Endothelial cell of umbilical vein (primary cell): ENCODE data around the gene HMG20B. TPM values are rescaled to one million over a fixed set of nuclear protein-coding genes. Genes with fewer than 3 reads are reported as not detected.
A peak's percentile ranks its signal among the peaks of the same experiment; 100 is the strongest.

Experiments
- BruUV-seq: library from RNA; stranded (reverse); fragments of 400-500 nt; replicated peaks from 2 replicates; lab custom pipeline; 2021; lab: Mats Ljungman, UMichigan
- CTCF ChIA-PET: fragments of 300-600, 350-600 bp; sonication (Branson Sonifier 250); formaldehyde crosslinking; loops from one replicate; lab custom pipeline; 2021; ENCODE audit warnings: antibody characterized with exemption, inconsistent platforms; lab: Charles Lee
- POLR2A ChIA-PET: fragments of 300-600, 350-600 bp; sonication (Branson Sonifier 250); formaldehyde crosslinking; loops from one replicate; lab custom pipeline; 2021; ENCODE audit warnings: antibody characterized with exemption, inconsistent platforms; lab: Charles Lee
- DNase-seq: peaks from one replicate; pipeline ENCODE4 v3.0.0-alpha.2; 2011; ENCODE audit warnings: low read depth, low spot score
- FAIRE-seq: peaks from 2 replicates; lab custom pipeline; 2011; peaks lifted over from hg19 to GRCh38; lab: Jason Lieb, UNC
- H2AFZ ChIP-seq: 2 replicates; pipeline ENCODE4 v1.6.0; 2012; ENCODE audit warnings: low read depth, low read length, control low read depth, inconsistent platforms
- H3K27ac ChIP-seq: 2 replicates; pipeline ENCODE4 v1.5.1; 2011; ENCODE audit warnings: low read depth, mild to moderate bottlenecking, control low read depth, low read length, moderate library complexity; ENCODE audit not compliant: insufficient read depth
- H3K27me3 ChIP-seq, 2 experiments: 2 replicates each; pipeline versions ENCODE4 v1.6.0 to v1.6.1; 2011; ENCODE audit warnings: low read length in 2 of 2, mixed read lengths in 1 of 2; ENCODE audit not compliant: control insufficient read depth in 2 of 2, insufficient read depth in 2 of 2
- H3K36me3 ChIP-seq, 2 experiments: 2 replicates in 1 of 2; 3 replicates in 1 of 2; pipeline ENCODE4 v1.5.1; 2011; ENCODE audit warnings: low read length in 2 of 2, mild to moderate bottlenecking in 1 of 2, moderate library complexity in 1 of 2; ENCODE audit not compliant: control insufficient read depth in 2 of 2, insufficient read depth in 2 of 2; ENCODE audit errors: extremely low read depth in 1 of 2
- H3K4me1 ChIP-seq: 3 replicates; pipeline ENCODE4 v1.5.1; 2011; ENCODE audit warnings: mild to moderate bottlenecking, low read length; ENCODE audit not compliant: control insufficient read depth, insufficient read depth; ENCODE audit errors: extremely low read depth
- H3K4me2 ChIP-seq: 2 replicates; pipeline ENCODE4 v1.6.1; 2011; ENCODE audit warnings: low read length, control low read depth, mixed read lengths; ENCODE audit not compliant: insufficient read depth
- H3K4me3 ChIP-seq, 3 experiments: fragments of 200-600 bp in 1 of 3; sonication (generic), shearing (Covaris generic) in 1 of 3; replicated peaks in 1 of 3; 2 replicates each; pipeline ENCODE4 v1.5.1; 2011 to 2016; ENCODE audit warnings: control low read depth in 3 of 3, low read length in 3 of 3, mild to moderate bottlenecking in 2 of 3, inconsistent platforms in 1 of 3, low read depth in 1 of 3, moderate library complexity in 1 of 3; ENCODE audit not compliant: insufficient read depth in 1 of 3
- H3K79me2 ChIP-seq: 2 replicates; pipeline ENCODE4 v1.6.0; 2012; ENCODE audit warnings: low read length, inconsistent platforms; ENCODE audit not compliant: control insufficient read depth, insufficient read depth
- H3K9ac ChIP-seq: replicated peaks from 2 replicates; pipeline ENCODE3; 2011; ENCODE audit warnings: low read length, control low read depth; ENCODE audit not compliant: insufficient read depth; ENCODE audit errors: extremely low read depth
- H3K9me1 ChIP-seq: replicated peaks from 3 replicates; pipeline ENCODE4 v1.6.0; 2011; ENCODE audit warnings: mild to moderate bottlenecking, low read length; ENCODE audit not compliant: control insufficient read depth, insufficient read depth; ENCODE audit errors: extremely low read depth
- H3K9me3 ChIP-seq: replicated peaks from 2 replicates; pipeline ENCODE4 v1.5.1; 2012; ENCODE audit warnings: low read length, inconsistent platforms; ENCODE audit not compliant: control insufficient read depth, insufficient read depth
- H4K20me1 ChIP-seq: replicated peaks from 2 replicates; pipeline ENCODE3; 2011; ENCODE audit warnings: mild to moderate bottlenecking, low read length; ENCODE audit not compliant: control insufficient read depth, insufficient read depth; ENCODE audit errors: extremely low read depth
- EZH2 ChIP-seq: IDR thresholded peaks from 2 replicates; pipeline ENCODE4 v1.6.1; 2012; ENCODE audit warnings: borderline replicate concordance, low read depth, mild to moderate bottlenecking, moderate library complexity, low read length, inconsistent platforms; ENCODE audit not compliant: severe bottlenecking
- FOS ChIP-seq: IDR thresholded peaks from 2 replicates; pipeline ENCODE4 v1.6.1; 2011; ENCODE audit warnings: mild to moderate bottlenecking, low read length, moderate library complexity, borderline replicate concordance; ENCODE audit not compliant: insufficient read depth
- GATA2 ChIP-seq: IDR thresholded peaks from 2 replicates; pipeline ENCODE4 v1.7.0; 2011; ENCODE audit warnings: low read depth, mild to moderate bottlenecking, moderate library complexity, mixed read lengths, low read length; ENCODE audit not compliant: insufficient read length, insufficient read depth
- MYC ChIP-seq: IDR thresholded peaks from one replicate; pipeline ENCODE4 v1.6.1; 2011; ENCODE audit warnings: mild to moderate bottlenecking, low read depth, low read length
- POLR2A ChIP-seq: IDR thresholded peaks from 2 replicates; pipeline ENCODE4 v1.6.1; 2012; ENCODE audit warnings: low read depth, mild to moderate bottlenecking, control low read depth, low read length
- POLR2AphosphoS5 ChIP-seq: IDR thresholded peaks from 2 replicates; pipeline ENCODE4 v1.6.1; 2012; ENCODE audit warnings: low read depth, mild to moderate bottlenecking, control low read depth, low read length, moderate library complexity; ENCODE audit not compliant: insufficient read depth
- dilution Hi-C: fragments of 300-500 bp; cut with MboI; formaldehyde crosslinking; loops from one replicate; pipeline ENCODE4 v1.15.0; 2019; ENCODE audit warnings: low sequenced_read_pairs; ENCODE audit not compliant: extremely low pct_ligation_motif_present
- intact Hi-C: fragments of 100-400 bp; cut with micrococcal nuclease; formaldehyde crosslinking; loops from one replicate; pipeline ENCODE4 v1.10.0; 2022
- polyA plus RNA-seq, 4 experiments: library from polyadenylated mRNA; depleted of rRNA in 3 of 4; stranded (reverse) in 3 of 4; unstranded in 1 of 4; fragments of >200 nt; gene quantifications; 2 replicates each; pipeline versions ENCODE4 v1.2.1 to v1.2.3, GENCODE V29; 2011 to 2012; ENCODE audit warnings: missing spikeins in 1 of 4
- total RNA-seq: library from RNA; stranded (reverse); gene quantifications from 2 replicates; pipeline ENCODE4 v1.2.3, GENCODE V29; 2021
- TF ChIP-seq, protein P1 (sequence below): IDR thresholded peaks from 2 replicates; pipeline ENCODE4 v1.6.1; 2011; ENCODE audit not compliant: insufficient read depth, insufficient read length
- TF ChIP-seq, protein P2 (sequence below), 2 donors: IDR thresholded peaks; 1 replicate in 1 of 2; 2 replicates in 1 of 2; pipeline ENCODE4 v1.5.1; 2011; ENCODE audit warnings: low read length in 2 of 2, mild to moderate bottlenecking in 2 of 2, moderate library complexity in 2 of 2, control low read depth in 1 of 2, inconsistent platforms in 1 of 2, low read depth in 1 of 2; ENCODE audit not compliant: insufficient read depth in 1 of 2; ENCODE audit errors: extremely low read depth in 1 of 2

HMG20B gene
- total and polyA plus RNA-seq, 2 donors (not counting 3 experiments of a cell fraction or from before 2014, with no cell fraction given), result 53.2 to 98.2 TPM

DNA sequence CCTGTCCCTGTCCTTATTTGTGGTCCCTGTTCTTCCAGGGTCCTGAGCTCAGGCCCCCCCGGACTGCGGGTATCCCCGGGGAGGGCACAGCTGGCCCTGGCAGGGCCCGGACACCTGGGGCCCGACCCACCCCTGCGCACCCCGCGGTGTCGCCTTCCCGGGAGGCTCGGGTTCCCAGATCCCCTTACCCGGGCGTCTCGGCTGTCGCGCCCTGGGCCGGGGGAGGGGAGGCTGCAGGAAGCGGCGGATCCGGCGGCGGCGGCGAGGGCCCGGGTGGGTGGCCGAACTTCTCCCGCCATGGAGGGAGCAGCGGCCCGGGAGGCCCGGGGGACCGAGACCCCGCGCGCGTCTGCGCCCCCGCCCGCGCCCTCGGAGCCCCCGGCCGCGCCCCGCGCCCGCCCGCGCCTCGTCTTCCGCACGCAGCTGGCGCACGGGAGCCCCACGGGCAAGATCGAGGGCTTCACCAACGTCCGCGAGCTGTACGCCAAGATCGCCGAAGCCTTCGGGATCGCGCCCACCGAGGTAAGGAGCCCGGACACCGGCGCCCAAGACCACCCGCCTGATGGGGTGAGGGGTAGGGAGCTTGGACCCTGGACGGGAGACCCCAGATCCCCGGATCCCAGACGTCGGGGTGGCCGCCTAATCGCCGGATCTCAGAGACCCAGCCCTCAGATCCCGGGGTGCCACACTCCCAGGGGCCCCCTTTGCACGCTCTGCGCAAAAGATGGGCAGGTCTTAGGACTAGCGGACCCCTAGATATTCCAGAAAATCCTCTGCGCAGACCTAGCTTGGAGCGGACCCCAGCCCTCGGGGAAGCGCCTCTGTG, 12.8 kb downstream of the HMG20B start, which contains the start of gene GIPC3:
GIPC3 (plus strand) TSS at position 178 of the 826 bp plus-strand sequence; CDS start at position 298, 120 bp downstream.
- DNase-seq (no peak), FAIRE-seq (no peak)
- Histone ChIP-seq H3K27ac (no peak within 1 kb of the TSS), H3K9ac (peak within 1 kb of the TSS; percentile 47), H4K20me1 (no peaks in the 10 kb centered on the region), H3K36me3 (no peaks in the 10 kb centered on the region), H3K4me3 (peak within 1 kb of the TSS; percentile 16 to 40 (median 25)), H3K9me1 (no peaks in the 10 kb centered on the region), H3K79me2 (no peaks in the 10 kb centered on the region), H2AFZ (peak within 1 kb of the TSS; percentile 94), H3K4me1 (peaks cover 7% of the 10 kb centered on the region), H3K4me2 (peak within 1 kb of the TSS; percentile 70), H3K27me3 (no peaks in the 10 kb centered on the region), H3K9me3 (no peaks in the 10 kb centered on the region)
- no TSS peak for BruUV-seq
- intact Hi-C loops, result loop anchor here (1.0 to 2.0 kb wide), 2 partner anchors 21 to 33 kb away; partner anchors contain the start of gene TBXA2R
- CTCF ChIA-PET, result interaction anchor here (0.6 to 4.1 kb wide), 12 partner anchors 9 to 1637 kb away, joined by 3 to 22 read pairs (median 6); partner anchors contain the start of gene MFSD12
- no peak for TF ChIP-seq EZH2
- TF ChIP-seq, protein P1, sequence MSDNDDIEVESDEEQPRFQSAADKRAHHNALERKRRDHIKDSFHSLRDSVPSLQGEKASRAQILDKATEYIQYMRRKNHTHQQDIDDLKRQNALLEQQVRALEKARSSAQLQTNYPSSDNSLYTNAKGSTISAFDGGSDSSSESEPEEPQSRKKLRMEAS, result no peak
- TF ChIP-seq POLR2A, result no peak
- no peak for TF ChIP-seq MYC
- TF ChIP-seq, protein P2, sequence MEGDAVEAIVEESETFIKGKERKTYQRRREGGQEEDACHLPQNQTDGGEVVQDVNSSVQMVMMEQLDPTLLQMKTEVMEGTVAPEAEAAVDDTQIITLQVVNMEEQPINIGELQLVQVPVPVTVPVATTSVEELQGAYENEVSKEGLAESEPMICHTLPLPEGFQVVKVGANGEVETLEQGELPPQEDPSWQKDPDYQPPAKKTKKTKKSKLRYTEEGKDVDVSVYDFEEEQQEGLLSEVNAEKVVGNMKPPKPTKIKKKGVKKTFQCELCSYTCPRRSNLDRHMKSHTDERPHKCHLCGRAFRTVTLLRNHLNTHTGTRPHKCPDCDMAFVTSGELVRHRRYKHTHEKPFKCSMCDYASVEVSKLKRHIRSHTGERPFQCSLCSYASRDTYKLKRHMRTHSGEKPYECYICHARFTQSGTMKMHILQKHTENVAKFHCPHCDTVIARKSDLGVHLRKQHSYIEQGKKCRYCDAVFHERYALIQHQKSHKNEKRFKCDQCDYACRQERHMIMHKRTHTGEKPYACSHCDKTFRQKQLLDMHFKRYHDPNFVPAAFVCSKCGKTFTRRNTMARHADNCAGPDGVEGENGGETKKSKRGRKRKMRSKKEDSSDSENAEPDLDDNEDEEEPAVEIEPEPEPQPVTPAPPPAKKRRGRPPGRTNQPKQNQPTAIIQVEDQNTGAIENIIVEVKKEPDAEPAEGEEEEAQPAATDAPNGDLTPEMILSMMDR (IDR thresholded peaks at IDR 0.05; ENCODE audit: extremely low read depth in 1 of 2, insufficient read depth in 1 of 2, low read depth in 1 of 2, low read length in 2 of 2), result no peak
- TF ChIP-seq GATA2, result no peak
- TF ChIP-seq POLR2AphosphoS5, result no peak
- no peak for TF ChIP-seq FOS
- POLR2A ChIA-PET, result interaction anchor here (0.6 kb wide), 1 partner anchor 853 kb away, joined by 8 read pairs; no protein-coding TSS in a partner anchor
- dilution Hi-C loops, result no loop called here
